HEK293T (cell line): Measurements from ENCODE around the gene RHOD.

Experiments used
- ARNT ChIP-seq: fragments of 450-650 bp; IDR thresholded peaks from 2 replicates; pipeline ENCODE4 v1.6.1; 2017; ENCODE audit warnings: mild to moderate bottlenecking
- BHLHE40 ChIP-seq: fragments of 450-650 bp; IDR thresholded peaks from 2 replicates; pipeline ENCODE4 v1.6.1; 2016; ENCODE audit warnings: mild to moderate bottlenecking, moderate library complexity, borderline replicate concordance
- CTBP1 ChIP-seq: fragments of 450-650 bp; IDR thresholded peaks from 2 replicates; pipeline ENCODE4 v1.6.1; 2016; ENCODE audit warnings: borderline replicate concordance
- ELF4 ChIP-seq: fragments of 450-650 bp; IDR thresholded peaks from 2 replicates; pipeline ENCODE4 v1.6.1; 2017; ENCODE audit warnings: antibody characterized with exemption
- FOXA1 ChIP-seq: fragments of 450-650 bp; IDR thresholded peaks from 2 replicates; pipeline ENCODE4 v1.6.1; 2016; ENCODE audit warnings: mild to moderate bottlenecking
- FOXM1 ChIP-seq: fragments of 450-650 bp; IDR thresholded peaks from 2 replicates; pipeline ENCODE4 v1.6.1; 2017; ENCODE audit warnings: mild to moderate bottlenecking, borderline replicate concordance
- HDGF ChIP-seq: fragments of 450-650 bp; IDR thresholded peaks from 2 replicates; pipeline ENCODE4 v1.6.1; 2017; ENCODE audit warnings: antibody characterized with exemption, borderline replicate concordance
- L3MBTL2 ChIP-seq: fragments of 450-650 bp; conservative IDR thresholded peaks from 2 replicates; pipeline ENCODE4 v1.6.1; 2016; ENCODE audit warnings: mild to moderate bottlenecking
- LEF1 ChIP-seq: fragments of 450-650 bp; IDR thresholded peaks from 2 replicates; pipeline ENCODE4 v1.6.1; 2017; ENCODE audit warnings: mild to moderate bottlenecking, borderline replicate concordance
- NFRKB ChIP-seq: fragments of 450-650 bp; IDR thresholded peaks from 2 replicates; pipeline ENCODE4 v1.6.1; 2016; ENCODE audit warnings: mild to moderate bottlenecking, moderate library complexity
- SP1 ChIP-seq: fragments of 450-650 bp; IDR thresholded peaks from 2 replicates; pipeline ENCODE4 v1.6.1; 2017
- SUZ12 ChIP-seq: fragments of 450-650 bp; IDR thresholded peaks from 2 replicates; pipeline ENCODE4 v1.6.1; 2016; ENCODE audit warnings: mild to moderate bottlenecking
- TARDBP ChIP-seq: fragments of 450-650 bp; IDR thresholded peaks from 2 replicates; pipeline ENCODE4 v1.6.1; 2016
- ZNF384 ChIP-seq: fragments of 450-650 bp; IDR thresholded peaks from 2 replicates; pipeline ENCODE4 v1.6.1; 2016

DNA sequence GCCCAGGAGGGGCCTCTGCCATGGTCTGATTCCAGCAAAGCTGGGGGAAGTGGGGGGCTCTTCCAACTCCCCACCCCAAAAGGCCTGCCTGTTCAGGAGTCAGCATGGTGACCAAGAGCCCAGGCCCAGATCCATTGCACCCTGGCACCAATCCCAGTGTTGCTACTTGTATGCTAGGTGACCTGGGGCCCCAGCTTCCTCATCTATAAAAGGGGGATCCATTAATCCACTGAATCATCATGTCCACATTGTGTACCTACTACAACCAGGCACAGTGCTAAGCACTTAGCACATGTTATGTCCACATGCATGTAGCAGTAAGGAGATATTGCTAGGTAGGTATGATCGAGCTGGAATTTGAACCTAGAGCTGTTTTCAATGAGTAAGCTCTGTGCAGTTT is 31.7 kb upstream of the RHOD start:
- no peak for TF ChIP-seq ZNF384
- TF ChIP-seq SP1, result no peak
- no peak for TF ChIP-seq HDGF
- TF ChIP-seq ELF4, result no peak
- no peak for TF ChIP-seq ARNT
- no peak for TF ChIP-seq FOXA1
- TF ChIP-seq SUZ12, result no peak
- no peak for TF ChIP-seq BHLHE40
- no peak for TF ChIP-seq TARDBP
- TF ChIP-seq NFRKB, result no peak
- TF ChIP-seq FOXM1, result no peak
- TF ChIP-seq L3MBTL2, result no peak
- TF ChIP-seq LEF1, result no peak
- no peak for TF ChIP-seq CTBP1
